ENCODE data around the gene MAGEB1.

The MAGEB1 gene

GRCh38 chrX:30296408-30297254 lies 49.7 kb downstream of the MAGEB1 start:
- no peak for DNase-seq (ENCODE audit: low read depth)

GRCh38 chrX:30301208-30301607 lies 54.3 kb downstream of the MAGEB1 start:
- no peak for DNase-seq (ENCODE audit: low read depth)

Measured in activated T-cell treated with anti-CD3 and anti-CD28 coated beads for 48 hours (primary cell).